Measurements from ENCODE around the gene CHCHD6. TPM values are rescaled to one million over a fixed set of nuclear protein-coding genes. Genes with fewer than 3 reads are reported as not detected.
"Not testable (repeated sequence)": the region's sequence is repeated elsewhere in the genome, so short reads cannot be mapped to it uniquely, and the experiment has no call there.

Gene CHCHD6
- total and polyA plus RNA-seq, 2 donors: 10.5 to 14.2 TPM

DNA sequence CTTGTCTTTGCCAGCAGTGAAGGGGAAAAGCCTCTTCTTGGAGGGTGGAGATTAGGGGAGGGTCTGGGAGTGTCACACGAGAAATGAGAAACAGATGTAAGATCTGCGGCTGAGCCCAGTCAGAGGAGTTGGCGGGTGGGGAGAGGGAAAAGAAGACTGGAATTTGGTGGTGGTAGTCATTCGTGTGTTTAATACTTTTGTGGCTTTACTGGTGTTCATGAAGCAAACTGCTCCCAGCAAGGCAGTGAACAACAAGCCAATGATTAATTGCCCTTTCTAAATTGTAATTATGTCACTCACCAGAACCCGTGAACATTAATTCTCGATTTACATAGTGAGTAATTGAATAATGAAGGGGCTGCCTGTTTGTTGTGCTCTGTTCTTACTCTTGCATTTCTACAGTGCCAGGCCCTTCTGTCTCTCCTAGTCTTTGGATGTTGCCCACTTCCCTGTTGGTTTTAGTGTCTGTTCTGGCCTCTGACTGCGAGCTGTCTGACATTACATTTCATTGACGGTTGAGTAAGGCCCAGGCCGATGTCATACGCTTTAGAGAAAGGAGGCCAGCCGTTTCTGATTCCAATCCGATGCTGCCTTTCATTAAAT lies 78.0 kb downstream of the CHCHD6 start:
- no peak for DNase-seq (ENCODE audit: low read depth in 6 of 9, low spot score in 9 of 9)

DNA sequence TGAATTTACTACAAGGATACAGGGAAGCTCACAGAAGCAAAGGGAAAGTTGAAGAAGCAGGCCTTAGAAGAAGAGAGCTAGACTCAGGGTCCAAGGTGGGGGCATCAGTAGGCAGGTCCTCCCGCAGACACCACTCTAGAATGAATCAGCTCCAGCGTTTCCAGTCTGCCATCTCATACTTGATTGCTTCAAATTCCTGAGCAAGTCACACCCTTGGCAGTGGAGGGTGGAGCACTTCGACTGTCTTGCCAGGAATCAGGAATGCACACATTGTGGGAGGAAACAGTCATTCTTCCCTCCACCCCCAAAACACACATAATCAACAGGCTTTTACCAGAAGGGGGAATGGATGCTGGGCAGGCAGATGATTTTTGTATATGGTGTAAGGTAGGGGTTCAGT lies 78.5 kb downstream of the CHCHD6 start:
- DNase-seq (ENCODE audit: low read depth in 6 of 9, low spot score in 9 of 9): no peak
- H3K27ac ChIP-seq (ENCODE audit: low read depth in 1 of 2, low read length in 1 of 2): no peak overlapping the region
- no peaks in the 10 kb centered on the region for H3K9me3 ChIP-seq (ENCODE audit: control insufficient read depth in 2 of 2, insufficient read depth in 1 of 2, low read length in 1 of 2)
- 97% methylated on average over 3 of the region's 3 CpGs for WGBS
- H3K4me3 ChIP-seq (ENCODE audit: low read length in 2 of 2): no peak overlapping the region
- H3K36me3 ChIP-seq (ENCODE audit: control insufficient read depth in 2 of 2, insufficient read depth in 2 of 2, low read length in 1 of 2): no peaks in the 10 kb centered on the region
- H3K4me1 ChIP-seq (ENCODE audit: control insufficient read depth in 2 of 2, insufficient read depth in 2 of 2, low read length in 2 of 2): no peaks in the 10 kb centered on the region
- no peaks in the 10 kb centered on the region for H3K27me3 ChIP-seq (ENCODE audit: control insufficient read depth in 2 of 2, insufficient read depth in 1 of 2, low read length in 1 of 2)

More for the DNA sequence above, 78.0 kb downstream of the CHCHD6 start:
- H3K27ac ChIP-seq (ENCODE audit: low read depth in 1 of 2, low read length in 1 of 2): no peak overlapping the region
- no peak overlapping the region for H3K4me3 ChIP-seq (ENCODE audit: low read length in 2 of 2)
- 94% methylated on average over 12 of the region's 12 CpGs for WGBS
- no peaks in the 10 kb centered on the region for H3K4me1 ChIP-seq (ENCODE audit: control insufficient read depth in 2 of 2, insufficient read depth in 2 of 2, low read length in 2 of 2)
- H3K9me3 ChIP-seq (ENCODE audit: control insufficient read depth in 2 of 2, insufficient read depth in 1 of 2, low read length in 1 of 2): no peaks in the 10 kb centered on the region
- H3K27me3 ChIP-seq (ENCODE audit: control insufficient read depth in 2 of 2, insufficient read depth in 1 of 2, low read length in 1 of 2): no peaks in the 10 kb centered on the region
- H3K36me3 ChIP-seq (ENCODE audit: control insufficient read depth in 2 of 2, insufficient read depth in 2 of 2, low read length in 1 of 2): no peaks in the 10 kb centered on the region

DNA sequence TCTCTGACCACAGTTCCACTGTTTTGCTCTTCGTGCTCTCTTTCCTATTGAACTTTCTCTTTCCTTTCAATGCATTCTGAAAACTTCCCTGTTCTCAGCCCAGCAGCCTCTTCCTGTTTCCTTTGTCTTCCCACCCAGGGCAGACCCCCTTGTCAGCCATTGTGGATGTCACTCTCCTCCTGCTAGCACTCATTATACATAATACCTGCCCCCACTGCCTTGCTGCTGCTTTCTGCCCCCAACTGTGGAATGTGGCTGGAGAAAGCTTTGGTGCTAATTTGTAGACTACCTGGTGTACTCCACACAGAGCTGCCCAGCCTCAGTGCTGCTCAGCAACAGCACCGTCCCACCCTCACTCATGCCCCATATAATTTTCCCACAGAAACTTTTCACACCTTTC lies 80.2 kb downstream of the CHCHD6 start:
- 53% methylated on average over 2 of the region's 2 CpGs for WGBS
- Histone ChIP-seq H3K4me1 (ENCODE audit: control insufficient read depth in 2 of 2, insufficient read depth in 2 of 2, low read length in 2 of 2) (no peaks in the 10 kb centered on the region), H3K27ac (ENCODE audit: low read depth in 1 of 2, low read length in 1 of 2) (no peak overlapping the region), H3K4me3 (ENCODE audit: low read length in 2 of 2) (no peak overlapping the region), H3K36me3 (ENCODE audit: control insufficient read depth in 2 of 2, insufficient read depth in 2 of 2, low read length in 1 of 2) (no peaks in the 10 kb centered on the region), H3K9me3 (ENCODE audit: control insufficient read depth in 2 of 2, insufficient read depth in 1 of 2, low read length in 1 of 2) (no peaks in the 10 kb centered on the region), H3K27me3 (ENCODE audit: control insufficient read depth in 2 of 2, insufficient read depth in 1 of 2, low read length in 1 of 2) (no peaks in the 10 kb centered on the region)
- DNase-seq (ENCODE audit: low read depth in 6 of 9, low spot score in 9 of 9): no peak

DNA sequence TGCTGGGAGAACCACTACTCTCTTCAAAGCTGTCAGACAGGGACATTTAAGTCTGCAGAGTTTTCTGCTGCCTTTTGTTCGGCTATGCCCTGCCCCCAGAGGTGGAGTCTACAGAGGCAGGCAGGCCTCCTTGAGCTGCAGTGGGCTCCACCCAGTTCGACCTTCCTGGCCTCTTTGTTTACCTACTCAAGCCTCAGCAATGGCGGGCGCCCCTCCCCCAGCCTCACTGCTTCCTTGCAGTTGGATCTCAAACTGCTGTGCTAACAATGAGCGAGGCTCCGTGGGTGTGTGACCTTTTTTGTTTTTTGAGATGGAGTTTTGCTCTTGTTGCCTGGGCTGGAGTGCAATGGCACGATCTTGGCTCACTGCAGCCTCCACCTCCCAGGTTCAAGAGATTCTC lies 87.3 kb downstream of the CHCHD6 start:
- not testable (repeated sequence) for H3K27ac ChIP-seq (ENCODE audit: low read depth in 1 of 2, low read length in 1 of 2); H3K4me3 ChIP-seq (ENCODE audit: low read length in 2 of 2); H3K4me1 ChIP-seq (ENCODE audit: control insufficient read depth in 2 of 2, insufficient read depth in 2 of 2, low read length in 2 of 2); DNase-seq (ENCODE audit: low read depth in 6 of 9, low spot score in 9 of 9); H3K36me3 ChIP-seq (ENCODE audit: control insufficient read depth in 2 of 2, insufficient read depth in 2 of 2, low read length in 1 of 2); H3K9me3 ChIP-seq (ENCODE audit: control insufficient read depth in 2 of 2, insufficient read depth in 1 of 2, low read length in 1 of 2); H3K27me3 ChIP-seq (ENCODE audit: control insufficient read depth in 2 of 2, insufficient read depth in 1 of 2, low read length in 1 of 2)
- WGBS: 92% methylated on average over 7 of the region's 7 CpGs

DNA sequence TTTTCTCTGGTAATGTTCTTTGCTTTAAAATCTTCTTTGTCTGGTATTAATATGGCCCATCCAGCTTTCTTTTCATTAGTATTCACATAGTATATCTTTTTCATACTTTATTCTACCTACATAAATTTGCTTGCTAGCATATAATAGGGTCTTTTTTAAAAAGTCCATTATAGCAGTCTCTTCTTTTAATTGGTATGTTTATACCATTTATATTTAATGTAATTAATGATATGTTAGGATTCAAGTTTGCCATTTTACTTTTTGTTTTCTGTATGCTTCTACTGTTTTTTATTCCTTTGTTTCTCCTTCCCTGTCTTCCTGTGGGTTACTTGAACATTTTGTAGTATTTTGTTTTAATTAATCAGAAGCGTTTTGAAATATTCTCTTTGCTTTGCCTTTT lies 89.0 kb downstream of the CHCHD6 start:
- H3K4me1 ChIP-seq (ENCODE audit: control insufficient read depth in 2 of 2, insufficient read depth in 2 of 2, low read length in 2 of 2): no peaks in the 10 kb centered on the region
- DNase-seq (ENCODE audit: low read depth in 6 of 9, low spot score in 9 of 9): no peak
- H3K4me3 ChIP-seq (ENCODE audit: low read length in 2 of 2): no peak overlapping the region
- H3K9me3 ChIP-seq (ENCODE audit: control insufficient read depth in 2 of 2, insufficient read depth in 1 of 2, low read length in 1 of 2): peaks cover 0 to 8% of the 10 kb centered on the region in 2 donors
- no peak overlapping the region for H3K27ac ChIP-seq (ENCODE audit: low read depth in 1 of 2, low read length in 1 of 2)
- H3K27me3 ChIP-seq (ENCODE audit: control insufficient read depth in 2 of 2, insufficient read depth in 1 of 2, low read length in 1 of 2): no peaks in the 10 kb centered on the region
- no peaks in the 10 kb centered on the region for H3K36me3 ChIP-seq (ENCODE audit: control insufficient read depth in 2 of 2, insufficient read depth in 2 of 2, low read length in 1 of 2)
- WGBS: 99% methylated on average over 1 of the region's 1 CpG

DNA sequence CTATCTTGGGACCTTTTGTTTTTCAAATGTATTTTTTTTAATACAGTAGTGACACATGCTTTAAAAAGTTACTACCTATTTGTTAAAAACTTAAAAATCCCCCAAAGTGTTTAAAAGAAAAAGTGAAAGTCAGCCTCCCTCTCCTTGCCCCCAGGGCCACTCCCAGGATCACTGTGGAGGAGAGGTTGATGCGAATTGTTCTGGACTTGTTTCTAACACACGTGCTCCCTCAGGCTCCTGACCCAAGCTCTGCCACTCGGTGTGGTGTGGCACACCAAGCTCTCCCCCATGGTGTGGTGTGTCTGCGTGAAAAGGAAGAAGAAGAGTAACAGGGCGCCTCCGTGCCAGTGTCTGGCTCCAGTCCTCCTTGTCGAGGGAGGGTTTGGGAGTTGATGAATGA lies 93.5 kb downstream of the CHCHD6 start:
- DNase-seq (ENCODE audit: low read depth in 6 of 9, low spot score in 9 of 9): no peak
- no peaks in the 10 kb centered on the region for H3K36me3 ChIP-seq (ENCODE audit: control insufficient read depth in 2 of 2, insufficient read depth in 2 of 2, low read length in 1 of 2)
- WGBS: 97% methylated on average over 7 of the region's 7 CpGs
- H3K27ac ChIP-seq (ENCODE audit: low read depth in 1 of 2, low read length in 1 of 2): no peak overlapping the region
- H3K27me3 ChIP-seq (ENCODE audit: control insufficient read depth in 2 of 2, insufficient read depth in 1 of 2, low read length in 1 of 2): no peaks in the 10 kb centered on the region
- no peaks in the 10 kb centered on the region for H3K9me3 ChIP-seq (ENCODE audit: control insufficient read depth in 2 of 2, insufficient read depth in 1 of 2, low read length in 1 of 2)
- H3K4me1 ChIP-seq (ENCODE audit: control insufficient read depth in 2 of 2, insufficient read depth in 2 of 2, low read length in 2 of 2): no peaks in the 10 kb centered on the region
- H3K4me3 ChIP-seq (ENCODE audit: low read length in 2 of 2): no peak overlapping the region

DNA sequence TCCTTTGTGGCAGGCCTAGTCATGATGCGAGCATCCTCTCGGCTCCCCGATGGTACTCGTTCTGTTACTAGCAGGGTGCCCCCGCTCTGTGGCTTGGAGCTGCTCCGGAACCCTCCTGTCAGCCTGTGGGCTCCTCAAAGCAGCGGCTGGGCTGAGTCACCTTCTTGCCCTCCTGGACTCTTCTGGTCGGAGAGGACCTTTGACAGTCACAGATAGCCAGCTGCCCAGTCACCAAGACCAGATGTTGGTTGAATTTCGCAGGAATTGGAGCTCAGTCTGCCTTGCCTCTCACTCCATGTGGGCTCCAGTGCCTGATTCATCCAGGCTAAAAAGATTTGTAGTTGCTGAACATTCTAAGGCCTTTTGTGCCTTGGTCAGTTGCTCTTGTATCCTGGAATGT lies 94.5 kb downstream of the CHCHD6 start:
- Histone ChIP-seq H3K4me3 (ENCODE audit: low read length in 2 of 2) (no peak overlapping the region), H3K4me1 (ENCODE audit: control insufficient read depth in 2 of 2, insufficient read depth in 2 of 2, low read length in 2 of 2) (no peaks in the 10 kb centered on the region), H3K27me3 (ENCODE audit: control insufficient read depth in 2 of 2, insufficient read depth in 1 of 2, low read length in 1 of 2) (no peaks in the 10 kb centered on the region), H3K27ac (ENCODE audit: low read depth in 1 of 2, low read length in 1 of 2) (no peak overlapping the region), H3K36me3 (ENCODE audit: control insufficient read depth in 2 of 2, insufficient read depth in 2 of 2, low read length in 1 of 2) (no peaks in the 10 kb centered on the region), H3K9me3 (ENCODE audit: control insufficient read depth in 2 of 2, insufficient read depth in 1 of 2, low read length in 1 of 2) (no peaks in the 10 kb centered on the region)
- DNase-seq (ENCODE audit: low read depth in 6 of 9, low spot score in 9 of 9): no peak
- WGBS: 96% methylated on average over 9 of the region's 9 CpGs

DNA sequence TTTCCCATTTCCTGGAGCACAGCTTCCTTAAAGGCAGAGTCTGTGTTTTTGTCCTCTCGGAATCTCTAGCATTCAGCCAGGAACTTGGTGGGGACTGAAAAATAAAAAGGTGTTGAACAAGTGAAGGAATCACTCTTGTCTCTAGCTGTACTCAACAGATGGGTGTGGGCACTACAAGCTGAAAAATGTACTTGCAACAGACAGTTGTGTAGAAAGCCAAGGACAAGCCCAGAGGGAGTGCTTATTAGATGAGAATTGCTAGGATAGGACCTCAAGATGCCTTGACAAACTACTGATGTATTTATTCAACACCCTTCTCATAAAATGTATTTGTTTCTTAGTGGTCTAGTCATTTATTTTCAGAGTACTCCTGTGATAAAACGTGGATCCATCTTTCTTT lies 95.1 kb downstream of the CHCHD6 start:
- Histone ChIP-seq H3K27me3 (ENCODE audit: control insufficient read depth in 2 of 2, insufficient read depth in 1 of 2, low read length in 1 of 2) (no peaks in the 10 kb centered on the region), H3K4me3 (ENCODE audit: low read length in 2 of 2) (no peak overlapping the region), H3K9me3 (ENCODE audit: control insufficient read depth in 2 of 2, insufficient read depth in 1 of 2, low read length in 1 of 2) (no peaks in the 10 kb centered on the region), H3K27ac (ENCODE audit: low read depth in 1 of 2, low read length in 1 of 2) (no peak overlapping the region), H3K36me3 (ENCODE audit: control insufficient read depth in 2 of 2, insufficient read depth in 2 of 2, low read length in 1 of 2) (no peaks in the 10 kb centered on the region), H3K4me1 (ENCODE audit: control insufficient read depth in 2 of 2, insufficient read depth in 2 of 2, low read length in 2 of 2) (no peaks in the 10 kb centered on the region)
- WGBS: 97% methylated on average over 2 of the region's 2 CpGs
- DNase-seq (ENCODE audit: low read depth in 6 of 9, low spot score in 9 of 9): no peak

DNA sequence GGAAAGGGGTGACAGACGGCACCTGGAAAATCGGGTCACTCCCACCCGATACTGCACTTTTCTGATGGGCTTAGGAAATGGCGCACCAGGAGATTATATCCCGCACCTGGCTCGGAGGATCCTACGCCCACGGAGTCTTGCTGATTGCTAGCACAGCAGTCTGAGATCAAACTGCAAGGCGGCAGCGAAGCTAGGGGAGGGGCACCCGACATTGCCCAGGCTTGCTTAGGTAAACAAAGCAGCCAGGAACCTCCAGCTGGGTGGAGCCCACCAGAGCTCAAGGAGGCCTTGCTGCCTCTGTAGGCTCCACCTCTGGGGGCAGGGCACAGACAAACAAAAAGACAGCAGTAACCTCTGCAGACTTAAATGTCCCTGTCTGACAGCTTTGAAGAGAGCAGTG lies 97.3 kb downstream of the CHCHD6 start:
- WGBS: 98% methylated on average over 11 of the region's 11 CpGs
- H3K27ac ChIP-seq (ENCODE audit: low read depth in 1 of 2, low read length in 1 of 2); H3K9me3 ChIP-seq (ENCODE audit: control insufficient read depth in 2 of 2, insufficient read depth in 1 of 2, low read length in 1 of 2); H3K36me3 ChIP-seq (ENCODE audit: control insufficient read depth in 2 of 2, insufficient read depth in 2 of 2, low read length in 1 of 2); DNase-seq (ENCODE audit: low read depth in 6 of 9, low spot score in 9 of 9); H3K4me1 ChIP-seq (ENCODE audit: control insufficient read depth in 2 of 2, insufficient read depth in 2 of 2, low read length in 2 of 2); H3K27me3 ChIP-seq (ENCODE audit: control insufficient read depth in 2 of 2, insufficient read depth in 1 of 2, low read length in 1 of 2); H3K4me3 ChIP-seq (ENCODE audit: low read length in 2 of 2): not testable (repeated sequence)

DNA sequence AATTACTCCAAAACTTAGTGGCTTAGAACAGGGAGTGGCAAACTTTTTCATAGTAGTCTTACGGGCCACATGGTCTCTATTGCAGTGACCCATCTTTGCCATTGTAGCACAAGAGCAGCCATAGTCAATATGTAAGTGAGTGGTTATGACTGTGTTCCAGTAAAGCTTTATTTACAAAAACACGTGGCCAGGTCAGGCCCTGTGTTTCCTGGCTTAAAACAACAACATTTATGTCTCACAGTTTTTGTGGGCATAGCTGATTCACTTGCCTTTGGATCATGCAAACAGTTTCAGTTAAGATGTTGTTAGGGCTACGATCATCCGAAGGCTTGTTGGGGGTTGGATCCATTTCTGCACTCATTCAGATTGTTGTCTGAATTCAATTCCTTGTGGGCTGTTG lies 103.8 kb downstream of the CHCHD6 start:
- Histone ChIP-seq H3K27ac (ENCODE audit: low read depth in 1 of 2, low read length in 1 of 2) (no peak overlapping the region), H3K4me1 (ENCODE audit: control insufficient read depth in 2 of 2, insufficient read depth in 2 of 2, low read length in 2 of 2) (no peaks in the 10 kb centered on the region), H3K4me3 (ENCODE audit: low read length in 2 of 2) (no peak overlapping the region), H3K27me3 (ENCODE audit: control insufficient read depth in 2 of 2, insufficient read depth in 1 of 2, low read length in 1 of 2) (no peaks in the 10 kb centered on the region), H3K9me3 (ENCODE audit: control insufficient read depth in 2 of 2, insufficient read depth in 1 of 2, low read length in 1 of 2) (no peaks in the 10 kb centered on the region), H3K36me3 (ENCODE audit: control insufficient read depth in 2 of 2, insufficient read depth in 2 of 2, low read length in 1 of 2) (no peaks in the 10 kb centered on the region)
- WGBS: 96% methylated on average over 4 of the region's 4 CpGs
- no peak for DNase-seq (ENCODE audit: low read depth in 6 of 9, low spot score in 9 of 9)
